ENCODE results near the gene SERPINA12.

DNA sequence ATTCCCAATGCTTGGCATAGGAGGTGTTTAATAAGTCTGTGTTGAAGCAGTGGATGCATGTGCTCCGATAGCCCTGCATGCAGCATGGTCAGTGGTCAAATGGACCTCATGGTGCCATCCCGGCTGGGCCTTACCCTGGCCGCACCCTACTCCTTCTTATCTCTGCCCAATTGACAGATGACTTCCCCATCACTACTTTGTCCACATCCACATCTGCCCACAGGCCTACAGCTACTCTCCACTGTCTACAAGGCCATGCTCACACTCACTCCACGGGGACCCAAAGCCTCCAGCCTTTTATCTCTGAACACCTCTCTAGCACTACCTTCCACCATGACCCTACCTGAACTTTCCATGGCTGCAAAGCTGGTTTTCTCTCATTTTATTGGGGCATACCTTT lies 68.1 kb downstream of the SERPINA12 start:
- TF ChIP-seq CTCF (optimal IDR thresholded peaks at IDR 0.05 in 1 of 3, IDR thresholded peaks at IDR 0.05 in 1 of 3, conservative IDR thresholded peaks at IDR 0.05 in 1 of 3; ENCODE audit: extremely low read depth in 1 of 3, insufficient read depth in 2 of 3, low read length in 3 of 3): no peak
- no peak for TF ChIP-seq EZH2 (IDR thresholded peaks at IDR 0.05; ENCODE audit: low read length)

Measured in keratinocyte (primary cell).